Activated T-helper 17 cell treated with anti-CD3 and anti-CD28 coated beads, Interleukin-2, amount 50 U/mL, for 72 hours (primary cell): ENCODE data around the gene HEXD. TPM values are rescaled to one million over a fixed set of nuclear protein-coding genes. Genes with fewer than 3 reads are reported as not detected.
"Not testable (repeated sequence)": the region's sequence is repeated elsewhere in the genome, so short reads cannot be mapped to it uniquely, and the experiment has no call there.

Source experiments
- ATAC-seq: fragments of 150-1000 bp; cut with Tn5 transposase; replicated peaks from 2 replicates; pipeline ENCODE4 v1.10.0; 2021; ENCODE audit warnings: mild to moderate bottlenecking, moderate library complexity
- H3K27ac Mint-ChIP-seq: one replicate; pipeline ENCODE4 v1.8.0; 2022; ENCODE audit warnings: mixed read lengths
- H3K27me3 Mint-ChIP-seq: one replicate; pipeline ENCODE4 v1.8.0; 2022; ENCODE audit warnings: mixed read lengths
- H3K36me3 Mint-ChIP-seq: one replicate; pipeline ENCODE4 v1.8.0; 2022; ENCODE audit warnings: low read depth, mild to moderate bottlenecking, mixed read lengths
- H3K4me1 Mint-ChIP-seq: one replicate; pipeline ENCODE4 v1.8.0; 2022; ENCODE audit warnings: mixed read lengths
- H3K4me3 Mint-ChIP-seq: one replicate; pipeline ENCODE4 v1.8.0; 2022; ENCODE audit warnings: mild to moderate bottlenecking, mixed read lengths
- H3K9me3 Mint-ChIP-seq: one replicate; pipeline ENCODE4 v1.8.0; 2022; ENCODE audit warnings: mixed read lengths
- total RNA-seq, 2 donors: library from RNA; stranded (reverse); gene quantifications; one replicate each; pipeline ENCODE4 v1.2.3, GENCODE V29; 2022

The HEXD gene
- 10 to 100 TPM; 25.1 to 31.9 TPM for total RNA-seq

GRCh38 chr17:82418001-82418986 is at the start of gene HEXD, which contains the start of gene OGFOD3:
Gene HEXD (plus strand): TSS chr17:82418347. CDS start chr17:82419800, 1,453 bp downstream.
Gene OGFOD3 (minus strand): TSS chr17:82418586. CDS start chr17:82418485, 101 bp downstream.
- H3K4me3 Mint-ChIP-seq = peak within 1 kb of the TSS; percentile 76
- H3K27ac Mint-ChIP-seq = peak within 1 kb of the TSS; percentile 54
- ATAC-seq = peak; percentile 90
- peaks cover 36% of the 10 kb centered on the region for H3K36me3 Mint-ChIP-seq
- no peaks in the 10 kb centered on the region for H3K27me3 Mint-ChIP-seq
- H3K4me1 Mint-ChIP-seq = peaks cover 10% of the 10 kb centered on the region
- no peaks in the 10 kb centered on the region for H3K9me3 Mint-ChIP-seq

DNA sequence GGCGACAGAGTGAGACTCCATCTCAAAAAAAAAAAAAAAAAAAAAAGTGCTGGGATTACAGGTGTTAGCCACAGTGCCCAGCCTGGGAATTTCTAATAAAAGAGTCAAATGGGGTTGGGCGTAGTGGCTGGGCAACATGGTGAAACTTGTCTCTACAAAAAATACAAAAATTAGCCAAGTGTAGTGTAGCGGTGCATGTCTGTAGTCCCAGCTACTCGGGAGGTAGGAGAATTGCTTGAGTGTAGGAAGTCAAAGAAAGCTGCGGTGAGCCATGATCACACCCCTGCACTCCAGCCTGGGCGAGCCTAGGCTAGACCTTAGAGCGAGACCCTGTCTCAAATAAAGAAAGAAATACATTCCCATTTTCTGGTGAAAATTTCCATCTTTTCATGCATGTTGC is 48.9 kb upstream of the HEXD start:
- no peaks in the 10 kb centered on the region for H3K4me1 Mint-ChIP-seq
- H3K27ac Mint-ChIP-seq = no peak overlapping the region
- peaks cover 30% of the 10 kb centered on the region for H3K27me3 Mint-ChIP-seq
- H3K4me3 Mint-ChIP-seq = no peak overlapping the region
- no peaks in the 10 kb centered on the region for H3K9me3 Mint-ChIP-seq
- H3K36me3 Mint-ChIP-seq = no peaks in the 10 kb centered on the region
- ATAC-seq = no peak

DNA sequence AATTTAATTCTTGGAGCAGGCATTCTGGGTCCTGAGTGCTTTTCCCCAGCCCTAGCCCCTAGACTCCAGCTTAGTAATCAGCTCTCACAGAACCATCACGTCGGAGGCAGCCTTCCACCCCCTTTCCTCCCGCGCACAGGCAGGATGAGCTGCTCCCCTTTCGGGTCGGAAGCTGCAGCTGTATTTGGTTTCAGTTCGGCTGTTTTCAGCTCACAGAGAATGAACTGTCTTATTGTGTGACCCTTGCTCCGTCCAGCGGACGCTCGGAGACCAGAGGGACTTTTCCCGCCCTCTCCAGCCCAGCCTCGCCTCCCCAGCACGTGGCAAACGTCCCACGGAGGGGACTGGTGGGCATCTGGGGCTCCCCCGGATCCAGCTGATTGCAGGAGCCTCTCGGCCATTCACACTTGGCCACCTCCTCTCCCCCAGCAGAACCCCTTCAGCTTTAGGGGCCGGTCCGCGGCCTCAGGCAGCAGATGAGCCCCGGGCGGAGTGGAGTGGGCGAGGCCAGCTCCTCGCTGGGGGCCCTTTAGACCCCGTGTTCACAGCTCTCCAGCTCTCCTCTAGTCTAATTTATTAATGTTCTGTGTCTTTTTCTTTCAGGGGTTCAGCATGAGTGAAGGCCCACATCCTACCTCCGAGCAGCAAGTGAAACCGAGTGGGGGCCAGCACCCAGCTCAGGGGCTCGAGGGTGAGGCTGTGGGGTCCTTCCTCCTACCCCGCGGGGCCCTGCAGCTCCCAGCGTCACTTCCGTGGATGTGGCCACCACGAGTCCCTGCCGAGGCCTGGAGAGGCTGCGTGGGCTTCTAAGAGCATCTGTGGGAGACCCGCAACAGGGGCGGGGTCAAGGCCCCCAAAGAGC is 47.4 kb upstream of the HEXD start:
- ATAC-seq = peak; percentile 85
- no peak overlapping the region for H3K27ac Mint-ChIP-seq
- H3K27me3 Mint-ChIP-seq = peaks cover 31% of the 10 kb centered on the region
- H3K36me3 Mint-ChIP-seq = no peaks in the 10 kb centered on the region
- H3K4me1 Mint-ChIP-seq = no peaks in the 10 kb centered on the region
- no peaks in the 10 kb centered on the region for H3K9me3 Mint-ChIP-seq
- H3K4me3 Mint-ChIP-seq = peak overlapping the region; percentile 75

GRCh38 chr17:82371333-82372248 is 46.6 kb upstream of the HEXD start, which contains the start of gene UTS2R:
Gene UTS2R (plus strand): TSS chr17:82371765. CDS start chr17:82374325, 2,560 bp downstream.
- no peaks in the 10 kb centered on the region for H3K36me3 Mint-ChIP-seq

DNA sequence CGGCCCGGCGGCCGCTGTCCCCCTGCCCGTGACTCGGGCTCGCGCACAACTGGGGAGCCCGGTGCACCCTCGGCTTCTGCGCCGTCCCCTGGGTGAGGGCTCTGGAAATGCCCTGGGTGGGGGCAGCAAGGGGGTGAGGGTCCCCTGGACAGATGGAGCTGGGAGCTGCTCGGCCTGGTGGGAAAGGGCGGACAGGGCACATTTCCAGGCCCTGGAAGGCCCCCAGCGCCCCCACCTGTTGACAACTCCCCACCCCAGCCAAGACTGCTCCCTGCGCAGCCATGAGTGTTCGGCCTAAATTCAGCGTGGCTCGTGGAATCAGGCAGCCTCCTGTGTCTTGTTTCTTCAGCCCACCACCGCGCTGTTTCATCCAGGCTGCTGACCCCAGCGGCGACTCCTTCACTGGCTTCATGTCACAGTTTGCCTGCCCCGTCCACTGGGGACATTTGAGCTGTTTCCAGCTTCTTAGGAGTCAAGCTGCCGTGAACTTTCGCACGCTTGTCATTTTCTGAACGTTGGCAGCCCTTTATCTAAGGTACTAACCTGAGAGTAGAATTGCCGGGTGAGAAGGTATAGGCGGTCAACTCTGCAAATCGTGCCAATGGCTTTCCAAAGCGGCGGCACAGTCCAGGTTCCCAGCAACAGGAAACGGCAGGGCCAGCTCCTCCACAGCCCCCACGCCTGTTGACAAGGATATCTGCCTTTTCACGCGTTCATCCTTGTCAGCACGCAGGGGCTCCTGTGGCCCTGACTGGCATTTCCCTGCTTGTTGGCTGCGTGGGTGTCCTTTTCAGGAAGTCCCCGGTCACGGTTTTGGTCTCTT is 45.7 kb upstream of the HEXD start:
- Mint-ChIP-seq H3K36me3 (no peaks in the 10 kb centered on the region), H3K27me3 (peaks cover 30% of the 10 kb centered on the region), H3K4me1 (no peaks in the 10 kb centered on the region), H3K27ac (no peak overlapping the region), H3K9me3 (no peaks in the 10 kb centered on the region), H3K4me3 (peak overlapping the region; percentile 36)
- ATAC-seq = no peak

More at GRCh38 chr17:82371333-82372248, 46.6 kb upstream of the HEXD start, which contains the start of gene UTS2R:
- no peaks in the 10 kb centered on the region for H3K4me1 Mint-ChIP-seq
- H3K27me3 Mint-ChIP-seq = peaks cover 34% of the 10 kb centered on the region
- H3K27ac Mint-ChIP-seq = no peak within 1 kb of the TSS
- no peak for ATAC-seq
- H3K4me3 Mint-ChIP-seq = peak within 1 kb of the TSS; percentile 75
- H3K9me3 Mint-ChIP-seq = no peaks in the 10 kb centered on the region

DNA sequence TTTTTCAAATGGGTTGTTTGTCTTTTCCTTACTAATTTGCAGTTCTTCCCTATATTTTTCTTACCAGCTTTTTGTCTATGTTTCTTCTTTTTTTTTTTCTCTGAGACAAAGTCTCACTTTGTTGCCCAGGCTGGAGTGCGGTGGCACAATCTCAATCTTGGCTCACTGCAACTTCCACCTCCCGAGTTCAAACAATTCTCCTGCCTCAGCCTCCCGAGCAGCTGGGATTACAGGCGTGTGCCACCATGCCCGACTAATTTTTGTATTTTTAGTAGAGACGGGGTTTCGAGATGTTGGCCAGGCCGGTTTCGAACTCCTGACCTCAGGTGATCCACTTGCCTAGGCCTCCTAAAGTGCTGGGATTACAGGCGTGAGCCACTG is 45.1 kb upstream of the HEXD start:
- not testable (repeated sequence) for H3K4me1 Mint-ChIP-seq, H3K27ac Mint-ChIP-seq, ATAC-seq, H3K36me3 Mint-ChIP-seq, H3K9me3 Mint-ChIP-seq
- H3K4me3 Mint-ChIP-seq = peak overlapping the region; percentile 36
- peaks cover 24% of the 10 kb centered on the region for H3K27me3 Mint-ChIP-seq

DNA sequence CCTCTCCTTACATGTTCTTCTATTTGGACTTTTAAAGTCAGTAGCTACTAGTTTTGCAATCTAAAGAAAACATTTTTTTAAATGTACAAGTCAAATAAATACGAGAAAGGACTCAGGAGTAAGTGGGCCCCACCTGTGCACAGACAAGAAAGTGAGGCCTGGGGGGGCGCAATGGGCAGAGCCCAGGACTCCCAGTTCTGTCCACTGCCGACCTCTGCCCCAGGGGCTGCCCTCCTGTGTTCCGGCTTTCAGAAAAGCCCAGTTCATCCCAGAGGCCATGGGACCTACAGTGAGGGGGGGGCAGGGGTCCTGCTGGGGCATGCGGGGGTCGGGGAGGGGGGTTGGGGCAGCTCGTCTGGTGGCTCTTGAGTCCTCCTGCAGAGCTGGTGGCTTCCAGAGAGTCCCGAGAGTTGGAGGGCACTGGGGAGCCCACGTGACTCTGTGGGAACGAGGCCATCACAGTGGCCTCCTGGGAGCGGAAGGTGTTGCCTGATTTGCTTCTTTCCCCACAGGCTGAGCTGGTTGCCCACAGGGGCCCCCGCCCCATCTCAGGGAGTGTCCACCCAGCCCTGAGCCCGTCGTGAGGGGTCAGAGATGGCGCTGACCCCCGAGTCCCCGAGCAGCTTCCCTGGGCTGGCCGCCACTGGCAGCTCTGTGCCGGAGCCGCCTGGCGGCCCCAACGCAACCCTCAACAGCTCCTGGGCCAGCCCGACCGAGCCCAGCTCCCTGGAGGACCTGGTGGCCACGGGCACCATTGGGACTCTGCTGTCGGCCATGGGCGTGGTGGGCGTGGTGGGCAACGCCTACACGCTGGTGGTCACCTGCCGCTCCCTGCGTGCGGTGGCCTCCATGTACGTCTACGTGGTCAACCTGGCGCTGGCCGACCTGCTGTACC is 44.2 kb upstream of the HEXD start:
- H3K27me3 Mint-ChIP-seq = peaks cover 26% of the 10 kb centered on the region
- H3K4me3 Mint-ChIP-seq = no peak overlapping the region
- H3K9me3 Mint-ChIP-seq = no peaks in the 10 kb centered on the region
- no peak overlapping the region for H3K27ac Mint-ChIP-seq
- no peaks in the 10 kb centered on the region for H3K36me3 Mint-ChIP-seq
- ATAC-seq = no peak
- no peaks in the 10 kb centered on the region for H3K4me1 Mint-ChIP-seq

DNA sequence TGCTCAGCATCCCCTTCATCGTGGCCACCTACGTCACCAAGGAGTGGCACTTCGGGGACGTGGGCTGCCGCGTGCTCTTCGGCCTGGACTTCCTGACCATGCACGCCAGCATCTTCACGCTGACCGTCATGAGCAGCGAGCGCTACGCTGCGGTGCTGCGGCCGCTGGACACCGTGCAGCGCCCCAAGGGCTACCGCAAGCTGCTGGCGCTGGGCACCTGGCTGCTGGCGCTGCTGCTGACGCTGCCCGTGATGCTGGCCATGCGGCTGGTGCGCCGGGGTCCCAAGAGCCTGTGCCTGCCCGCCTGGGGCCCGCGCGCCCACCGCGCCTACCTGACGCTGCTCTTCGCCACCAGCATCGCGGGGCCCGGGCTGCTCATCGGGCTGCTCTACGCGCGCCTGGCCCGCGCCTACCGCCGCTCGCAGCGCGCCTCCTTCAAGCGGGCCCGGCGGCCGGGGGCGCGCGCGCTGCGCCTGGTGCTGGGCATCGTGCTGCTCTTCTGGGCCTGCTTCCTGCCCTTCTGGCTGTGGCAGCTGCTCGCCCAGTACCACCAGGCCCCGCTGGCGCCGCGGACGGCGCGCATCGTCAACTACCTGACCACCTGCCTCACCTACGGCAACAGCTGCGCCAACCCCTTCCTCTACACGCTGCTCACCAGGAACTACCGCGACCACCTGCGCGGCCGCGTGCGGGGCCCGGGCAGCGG is 43.4 kb upstream of the HEXD start:
- Mint-ChIP-seq H3K27me3 (peaks cover 26% of the 10 kb centered on the region), H3K36me3 (no peaks in the 10 kb centered on the region), H3K4me1 (no peaks in the 10 kb centered on the region), H3K27ac (no peak overlapping the region), H3K9me3 (no peaks in the 10 kb centered on the region), H3K4me3 (no peak overlapping the region)
- no peak for ATAC-seq

DNA sequence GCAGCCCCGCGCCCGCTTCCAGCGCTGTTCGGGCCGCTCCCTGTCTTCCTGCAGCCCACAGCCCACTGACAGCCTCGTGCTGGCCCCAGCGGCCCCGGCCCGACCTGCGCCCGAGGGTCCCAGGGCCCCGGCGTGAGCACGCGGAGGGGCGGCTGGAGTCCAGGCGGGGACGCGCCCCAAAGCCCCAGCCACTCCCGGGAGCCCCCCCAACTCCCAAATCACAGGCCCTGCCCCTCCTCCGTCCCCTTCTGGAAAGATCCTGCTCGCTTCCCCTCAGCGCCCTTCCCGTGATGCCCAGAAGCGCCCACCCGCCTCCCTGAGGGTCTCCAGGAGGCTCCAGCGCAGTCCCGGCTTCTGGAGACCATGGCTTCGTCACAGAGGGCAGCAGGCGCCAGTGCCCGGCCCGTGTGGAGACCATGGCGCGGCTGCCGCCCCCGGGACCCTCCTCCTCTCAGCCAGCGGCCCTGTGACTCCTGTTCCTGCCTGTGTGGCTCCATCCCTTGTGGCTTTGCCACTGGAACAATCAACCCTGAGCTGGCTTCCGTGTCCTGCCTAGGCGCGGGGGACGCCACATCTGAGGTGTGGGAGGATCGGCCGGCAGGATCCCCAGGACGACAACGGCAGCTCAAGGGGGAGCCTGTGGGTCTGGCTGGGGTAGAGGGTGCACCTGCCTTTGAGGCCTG is 42.6 kb upstream of the HEXD start:
- Mint-ChIP-seq H3K36me3 (no peaks in the 10 kb centered on the region), H3K4me1 (peaks cover 4% of the 10 kb centered on the region), H3K27me3 (peaks cover 29% of the 10 kb centered on the region), H3K27ac (no peak overlapping the region), H3K4me3 (no peak overlapping the region), H3K9me3 (no peaks in the 10 kb centered on the region)
- no peak for ATAC-seq

GRCh38 chr17:82376042-82376730 is 42.0 kb upstream of the HEXD start:
- H3K27ac Mint-ChIP-seq = no peak overlapping the region
- H3K36me3 Mint-ChIP-seq = no peaks in the 10 kb centered on the region
- H3K9me3 Mint-ChIP-seq = no peaks in the 10 kb centered on the region
- no peak overlapping the region for H3K4me3 Mint-ChIP-seq
- no peak for ATAC-seq
- peaks cover 7% of the 10 kb centered on the region for H3K4me1 Mint-ChIP-seq
- H3K27me3 Mint-ChIP-seq = peaks cover 26% of the 10 kb centered on the region

- Mint-ChIP-seq H3K27me3 (peaks cover 26% of the 10 kb centered on the region), H3K4me1 (peaks cover 10% of the 10 kb centered on the region)
- not testable (repeated sequence) for H3K36me3 Mint-ChIP-seq, H3K27ac Mint-ChIP-seq, H3K9me3 Mint-ChIP-seq, ATAC-seq, H3K4me3 Mint-ChIP-seq
These were observed 40.9 kb upstream of the HEXD start for GRCh38 chr17:82377294-82377693.
